OCI-LY7 (cell line): Measurements from ENCODE around the gene PHPT1. TPM values are rescaled to one million over a fixed set of nuclear protein-coding genes. Genes with fewer than 3 reads are reported as not detected.

ENCODE experiments used
- BruUV-seq: library from RNA; stranded (reverse); fragments of 400-500 nt; replicated peaks from 2 replicates; lab custom pipeline; 2021; lab: Mats Ljungman, UMichigan
- CTCF ChIA-PET: fragments of 300-600 bp; sonication (Branson Sonifier 250); formaldehyde crosslinking; loops from one replicate; lab custom pipeline; 2022; ENCODE audit warnings: antibody characterized with exemption; ENCODE audit not compliant: unreplicated experiment; lab: Charles Lee
- POLR2A ChIA-PET: fragments of 300-600 bp; sonication (Branson Sonifier 250); formaldehyde crosslinking; loops from one replicate; lab custom pipeline; 2022; ENCODE audit warnings: antibody characterized with exemption; lab: Charles Lee
- DNase-seq: peaks from one replicate; pipeline ENCODE4 v3.0.0-alpha.2; 2015; ENCODE audit warnings: low spot score
- H2AFZ ChIP-seq: fragments of 200-600 bp; sonication (generic), shearing (Covaris generic); 2 replicates; pipeline ENCODE4 v1.6.1; 2014; ENCODE audit warnings: mild to moderate bottlenecking, antibody characterized with exemption, low read length, moderate library complexity
- H3K27ac ChIP-seq: fragments of 200-600 bp; sonication (generic); 2 replicates; pipeline ENCODE4 v1.5.1; 2014; ENCODE audit warnings: mixed run types, low read depth, mild to moderate bottlenecking, moderate library complexity, low read length, inconsistent platforms; ENCODE audit not compliant: poor library complexity, severe bottlenecking
- H3K36me3 ChIP-seq: fragments of 200-600 bp; sonication (generic); 2 replicates; pipeline ENCODE4 v1.6.1; 2014; ENCODE audit warnings: mild to moderate bottlenecking, antibody characterized with exemption, low read length, moderate library complexity, mixed read lengths; ENCODE audit not compliant: insufficient read depth
- H3K4me1 ChIP-seq: fragments of 200-600 bp; sonication (generic); 2 replicates; pipeline ENCODE4 v1.5.1; 2014; ENCODE audit warnings: mild to moderate bottlenecking, low read length; ENCODE audit not compliant: insufficient read depth, poor library complexity, severe bottlenecking
- H3K4me2 ChIP-seq: fragments of 200-600 bp; sonication (generic); 2 replicates; pipeline ENCODE4 v1.6.1; 2014; ENCODE audit warnings: mild to moderate bottlenecking, low read length
- H3K4me3 ChIP-seq: fragments of 200-600 bp; sonication (generic); 2 replicates; pipeline ENCODE4 v1.5.1; 2014; ENCODE audit warnings: mild to moderate bottlenecking, low read depth, low read length; ENCODE audit not compliant: poor library complexity, severe bottlenecking
- H3K79me2 ChIP-seq: fragments of 200-600 bp; sonication (generic); 2 replicates; pipeline ENCODE4 v1.6.1; 2016; ENCODE audit warnings: low read depth, mild to moderate bottlenecking, low read length, moderate library complexity, mixed read lengths; ENCODE audit not compliant: insufficient read depth
- H3K9me2 ChIP-seq: fragments of 200-600 bp; sonication (generic); 2 replicates; pipeline ENCODE4 v1.6.1; 2016; ENCODE audit warnings: mild to moderate bottlenecking, low read length, mixed read lengths; ENCODE audit not compliant: insufficient read depth
- H3K9me3 ChIP-seq: fragments of 200-600 bp; sonication (generic); 2 replicates; pipeline ENCODE4 v1.6.1; 2014; ENCODE audit warnings: mild to moderate bottlenecking, mixed run types, low read length, mixed read lengths
- H4K20me1 ChIP-seq: fragments of 200-600 bp; sonication (generic); 2 replicates; pipeline ENCODE4 v1.6.1; 2014; ENCODE audit warnings: mild to moderate bottlenecking, antibody characterized with exemption, low read length, moderate library complexity, mixed read lengths; ENCODE audit not compliant: insufficient read depth
- EZH2phosphoT487 ChIP-seq: fragments of 200-600 bp; sonication (generic); IDR thresholded peaks from 2 replicates; pipeline ENCODE4 v1.6.1; 2018; ENCODE audit warnings: low read depth, borderline replicate concordance, mild to moderate bottlenecking, mixed run types, antibody characterized with exemption, low read length, moderate library complexity, mixed read lengths
- intact Hi-C: fragments of 100-400 bp; cut with micrococcal nuclease; formaldehyde crosslinking; loops from one replicate; pipeline ENCODE4 v1.10.0; 2022; ENCODE audit not compliant: unreplicated experiment
- total RNA-seq, 2 experiments: library from RNA; depleted of rRNA in 1 of 2; stranded (reverse); fragments of >200 nt in 1 of 2; shearing (Covaris generic) in 1 of 2; gene quantifications; 2 replicates each; pipeline ENCODE4 v1.2.3, GENCODE V29; 2014 to 2022
- TF ChIP-seq, protein P1 (sequence below): fragments of 200-600 bp; sonication (generic); conservative IDR thresholded peaks from 2 replicates; pipeline ENCODE4 v1.5.1; 2014; ENCODE audit warnings: mild to moderate bottlenecking, antibody characterized with exemption, low read length, moderate library complexity, mixed read lengths

PHPT1 gene
- total RNA-seq, 2 experiments from 2014 or later, result 49.9 to 56.9 TPM

DNA sequence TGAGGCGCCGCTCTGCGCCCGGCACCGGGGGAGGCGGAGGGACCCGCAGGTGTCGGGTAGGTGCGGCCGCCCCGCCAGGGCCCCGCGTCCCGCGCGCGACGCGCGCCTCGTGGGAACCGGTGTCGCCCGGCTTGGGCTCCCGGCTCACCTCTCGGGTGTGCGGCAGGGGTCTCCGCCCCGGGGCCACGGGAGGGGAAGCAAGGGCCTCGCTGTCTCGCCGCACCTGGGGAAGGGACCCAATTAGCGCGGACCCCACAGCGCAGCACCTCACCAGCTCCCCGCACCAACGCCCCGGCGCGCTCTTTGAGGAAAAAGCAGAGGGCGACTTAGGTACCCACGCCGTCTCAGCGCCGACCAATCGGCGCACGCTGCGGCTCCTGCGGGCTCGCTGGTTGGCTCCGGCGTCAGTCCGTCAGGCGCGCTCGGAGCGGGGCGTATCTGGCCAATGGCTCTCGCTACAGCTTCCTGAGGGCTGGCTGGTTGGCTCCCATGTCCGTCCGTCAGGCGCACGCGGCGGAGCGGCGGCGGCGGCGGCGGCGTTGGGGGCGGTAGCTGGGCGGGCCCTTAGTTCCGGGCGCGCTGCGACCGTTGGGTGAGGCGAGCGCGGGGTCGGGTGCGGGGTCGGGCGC, 36.9 kb downstream of the PHPT1 start, which contains the start of gene TRAF2:
TSS of gene TRAF2 (plus strand) at position 567 of the 629 bp plus-strand sequence. CDS start 12,225 bp downstream, outside the sequence.
- Histone ChIP-seq H3K79me2 (peaks cover 42% of the 10 kb centered on the region), H3K4me3 (peak within 1 kb of the TSS; percentile 96), H3K9me2 (no peaks in the 10 kb centered on the region), H3K27ac (peak within 1 kb of the TSS; percentile 62), H3K4me1 (peaks cover 21% of the 10 kb centered on the region), H3K4me2 (peak within 1 kb of the TSS; percentile 79), H3K9me3 (no peaks in the 10 kb centered on the region), H4K20me1 (peaks cover 10% of the 10 kb centered on the region; the same call in 1 of the 2 replicates), H2AFZ (peak within 1 kb of the TSS; percentile 66; the same call in 1 of the 2 replicates), H3K36me3 (peaks cover 12% of the 10 kb centered on the region)
- intact Hi-C loops, result loop anchor here (1.0 to 5.0 kb wide), 5 partner anchors 19 to 143 kb away; partner anchors contain the start of genes ABCA2, C8G, EDF1 and FBXW5
- peak; percentile 99 for DNase-seq
- ChIA-PET POLR2A (interaction anchor here (1.2 to 1.4 kb wide), 4 partner anchors 12 to 201 kb away, joined by 3 read pairs; partner anchors contain the start of gene MAN1B1), CTCF (no interaction called here)
- no peak for TF ChIP-seq EZH2phosphoT487
- TF ChIP-seq, protein P1, sequence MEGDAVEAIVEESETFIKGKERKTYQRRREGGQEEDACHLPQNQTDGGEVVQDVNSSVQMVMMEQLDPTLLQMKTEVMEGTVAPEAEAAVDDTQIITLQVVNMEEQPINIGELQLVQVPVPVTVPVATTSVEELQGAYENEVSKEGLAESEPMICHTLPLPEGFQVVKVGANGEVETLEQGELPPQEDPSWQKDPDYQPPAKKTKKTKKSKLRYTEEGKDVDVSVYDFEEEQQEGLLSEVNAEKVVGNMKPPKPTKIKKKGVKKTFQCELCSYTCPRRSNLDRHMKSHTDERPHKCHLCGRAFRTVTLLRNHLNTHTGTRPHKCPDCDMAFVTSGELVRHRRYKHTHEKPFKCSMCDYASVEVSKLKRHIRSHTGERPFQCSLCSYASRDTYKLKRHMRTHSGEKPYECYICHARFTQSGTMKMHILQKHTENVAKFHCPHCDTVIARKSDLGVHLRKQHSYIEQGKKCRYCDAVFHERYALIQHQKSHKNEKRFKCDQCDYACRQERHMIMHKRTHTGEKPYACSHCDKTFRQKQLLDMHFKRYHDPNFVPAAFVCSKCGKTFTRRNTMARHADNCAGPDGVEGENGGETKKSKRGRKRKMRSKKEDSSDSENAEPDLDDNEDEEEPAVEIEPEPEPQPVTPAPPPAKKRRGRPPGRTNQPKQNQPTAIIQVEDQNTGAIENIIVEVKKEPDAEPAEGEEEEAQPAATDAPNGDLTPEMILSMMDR, result no peak
- no TSS peak for BruUV-seq

DNA sequence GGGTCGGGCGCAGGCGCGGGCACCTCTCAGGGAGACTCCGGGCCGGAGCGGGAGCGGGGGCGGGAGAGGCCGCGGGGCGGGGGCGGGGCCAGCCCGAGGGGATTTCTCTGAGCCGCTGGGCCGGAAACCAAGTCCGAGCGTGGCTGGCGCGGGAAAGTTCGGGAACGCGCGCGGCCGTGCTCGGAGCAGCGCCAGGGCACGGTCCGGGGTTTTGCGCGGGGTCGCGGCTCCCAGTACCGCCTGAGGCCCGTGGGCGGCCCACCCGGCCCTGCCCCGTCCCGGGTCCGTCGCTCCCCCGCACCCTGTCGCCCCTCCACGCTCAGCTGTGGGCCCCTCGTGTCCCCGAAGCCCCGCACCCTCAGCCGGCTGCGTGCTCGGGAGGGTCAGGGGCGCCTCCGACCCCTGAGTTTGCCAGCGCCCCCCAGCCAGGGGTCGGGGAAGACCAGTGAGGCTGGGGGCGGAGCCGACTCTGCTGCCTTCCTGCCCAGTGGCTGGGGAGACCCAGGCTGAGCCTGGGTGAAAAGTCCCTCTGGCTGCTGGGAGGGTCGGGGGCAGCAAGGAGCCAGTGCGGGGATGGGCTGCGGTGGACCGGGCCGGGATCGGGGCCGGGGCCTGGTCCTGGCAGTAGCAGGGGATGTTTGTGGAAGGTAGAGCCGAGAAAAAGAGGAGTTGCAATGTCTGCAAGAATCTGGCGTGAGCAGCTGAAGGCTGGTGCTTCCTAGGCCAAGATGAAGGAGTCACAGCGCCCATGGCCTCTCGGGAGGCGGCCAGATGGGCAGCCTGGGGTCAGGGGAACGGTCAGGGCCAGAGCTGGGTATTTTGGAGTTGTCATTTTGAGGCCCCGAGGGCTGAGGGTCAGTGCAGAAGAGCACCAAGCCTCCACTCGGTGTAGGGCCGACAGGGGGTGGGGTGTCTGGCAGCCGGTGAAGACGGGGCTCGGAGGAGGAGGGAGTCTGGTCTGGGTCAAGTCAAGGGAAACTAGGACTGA, 37.7 kb downstream of the PHPT1 start:
- peaks cover 10% of the 10 kb centered on the region; the same call in 1 of the 2 replicates for H4K20me1 ChIP-seq
- H3K4me2 ChIP-seq, result peak overlapping the region; percentile 79
- peaks cover 19% of the 10 kb centered on the region for H3K36me3 ChIP-seq
- peak; percentile 59 for DNase-seq
- H3K4me1 ChIP-seq, result peaks cover 17% of the 10 kb centered on the region
- H3K9me2 ChIP-seq, result no peaks in the 10 kb centered on the region
- H3K4me3 ChIP-seq, result peak overlapping the region; percentile 96
- peaks cover 51% of the 10 kb centered on the region for H3K79me2 ChIP-seq
- peak overlapping the region; percentile 62 for H3K27ac ChIP-seq
- ChIA-PET POLR2A (interaction anchor here (1.2 kb wide), 2 partner anchors 17 to 160 kb away, joined by 3 read pairs; no protein-coding TSS in a partner anchor), CTCF (no interaction called here)
- no TSS peak for BruUV-seq
- intact Hi-C loops, result loop anchor here (1.0 to 5.0 kb wide), 5 partner anchors 20 to 142 kb away; partner anchors contain the start of genes ABCA2, C8G, EDF1 and FBXW5
- no peak for TF ChIP-seq EZH2phosphoT487
- TF ChIP-seq, protein P1, result no peak
- H2AFZ ChIP-seq, result no peak overlapping the region
- no peaks in the 10 kb centered on the region for H3K9me3 ChIP-seq
